HepG2 (cell line): ENCODE results near the gene GRK4. TPM values are rescaled to one million over a fixed set of nuclear protein-coding genes. Genes with fewer than 3 reads are reported as not detected.

Experiments used
- ATAC-seq: fragments of 200-7000 bp; cut with Tn5 transposase; 3 replicates; pipeline ENCODE4 v1.9.1; 2020; ENCODE audit warnings: mild to moderate bottlenecking, moderate library complexity
- BruUV-seq: library from RNA; stranded (reverse); fragments of 400-500 nt; replicated peaks from 2 replicates; lab custom pipeline; 2021; lab: Mats Ljungman, UMichigan
- CTCF ChIA-PET: fragments of 300-600 bp; formaldehyde crosslinking; extraction: SDS; loops from one replicate; lab custom pipeline; 2021; ENCODE audit warnings: low total read pairs, inconsistent platforms, low intra/inter-chr PET ratio; lab: Yijun Ruan, JAX
- POLR2A ChIA-PET: fragments of 350-600 bp; sonication (Branson Sonifier 250); formaldehyde crosslinking; loops from one replicate; lab custom pipeline; 2020; ENCODE audit warnings: antibody characterized with exemption, inconsistent platforms; lab: Yijun Ruan, JAX
- DNase-seq: peaks from one replicate; pipeline ENCODE4 v3.0.0-alpha.2; 2015; ENCODE audit warnings: low spot score
- FAIRE-seq: peaks from 3 replicates; lab custom pipeline; 2011; peaks lifted over from hg19 to GRCh38; lab: Jason Lieb, UNC
- H2AFZ ChIP-seq: one replicate; pipeline ENCODE4 v1.6.1; 2011; ENCODE audit warnings: low read length, inconsistent platforms
- H3K27ac ChIP-seq: fragments of 300-600 bp; 3 replicates; pipeline ENCODE4 v1.8.0; 2011; ENCODE audit warnings: mixed run types, mild to moderate bottlenecking, mixed read lengths, low read length, inconsistent platforms; ENCODE audit not compliant: insufficient read depth; ENCODE audit errors: extremely low read length
- H3K27me3 ChIP-seq, 2 experiments: fragments of 200-600 bp in 1 of 2; 2 replicates in 1 of 2; 3 replicates in 1 of 2; pipeline versions ENCODE4 v1.6.0 to v1.8.0; 2011; ENCODE audit warnings: low read length in 2 of 2, mild to moderate bottlenecking in 2 of 2, moderate library complexity in 2 of 2, inconsistent platforms in 1 of 2; ENCODE audit not compliant: insufficient read depth in 2 of 2, control insufficient read depth in 1 of 2
- H3K36me3 ChIP-seq, 2 experiments: fragments of 200-600 bp in 1 of 2; replicated peaks in 1 of 2; 2 replicates in 1 of 2; 3 replicates in 1 of 2; pipeline versions ENCODE4 v1.5.1 to v1.8.0; 2011; ENCODE audit warnings: low read length in 2 of 2, inconsistent platforms in 1 of 2; ENCODE audit not compliant: insufficient read depth in 2 of 2, control insufficient read depth in 1 of 2
- H3K4me1 ChIP-seq: 2 replicates; pipeline ENCODE4 v1.5.1; 2012; ENCODE audit warnings: low read length, inconsistent platforms; ENCODE audit not compliant: insufficient read depth
- H3K4me2 ChIP-seq: 2 replicates; pipeline ENCODE4 v1.6.0; 2011; ENCODE audit warnings: low read depth, low read length, inconsistent platforms
- H3K4me3 ChIP-seq, 3 experiments: fragments of 200-600 bp in 1 of 3; sonication (generic), shearing (Covaris generic) in 1 of 3; replicated peaks in 1 of 3; 2 replicates each; pipeline ENCODE4 v1.5.1; 2011 to 2016; ENCODE audit warnings: low read length in 3 of 3, inconsistent platforms in 2 of 3, low read depth in 2 of 3, mild to moderate bottlenecking in 2 of 3, control low read depth in 1 of 3, mixed read lengths in 1 of 3; ENCODE audit not compliant: insufficient read depth in 1 of 3
- H3K79me2 ChIP-seq: one replicate; pipeline ENCODE4 v1.6.1; 2011; ENCODE audit warnings: low read length, inconsistent platforms; ENCODE audit not compliant: insufficient read depth
- H3K9ac ChIP-seq: 2 replicates; pipeline ENCODE4 v1.6.0; 2011; ENCODE audit warnings: mild to moderate bottlenecking, low read depth, low read length, inconsistent platforms; ENCODE audit not compliant: insufficient read depth
- H3K9me3 ChIP-seq: 2 replicates; pipeline ENCODE4 v1.5.1; 2012; ENCODE audit warnings: mild to moderate bottlenecking, low read length
- H4K20me1 ChIP-seq: 2 replicates; pipeline ENCODE4 v1.6.0; 2011; ENCODE audit warnings: inconsistent platforms, mild to moderate bottlenecking, low read length, moderate library complexity; ENCODE audit not compliant: insufficient read depth
- DBP ChIP-seq: sonication (generic); formaldehyde crosslinking; IDR thresholded peaks from 2 replicates; pipeline ENCODE4 v1.4.0; 2020; ENCODE audit warnings: missing genetic modification reagents; ENCODE audit errors: not compliant biosample characterization
- EHMT2 ChIP-seq: fragments of 200-600 bp; sonication (generic); IDR thresholded peaks from 2 replicates; pipeline ENCODE4 v1.7.0; 2017; ENCODE audit warnings: antibody characterized with exemption, low read depth, low read length, borderline replicate concordance
- POLR2AphosphoS5 ChIP-seq: IDR thresholded peaks from 2 replicates; pipeline ENCODE4 v1.6.1; 2012; ENCODE audit warnings: low read depth, low read length
- RBM22 ChIP-seq: fragments of 200-400 bp; formaldehyde crosslinking; optimal IDR thresholded peaks from 2 replicates; pipeline ENCODE3; 2017; ENCODE audit warnings: mild to moderate bottlenecking, low read length, moderate library complexity
- SNAPC5 ChIP-seq: sonication (generic); formaldehyde crosslinking; IDR thresholded peaks from 2 replicates; pipeline ENCODE4 v1.8.1; 2023; ENCODE audit warnings: mild to moderate bottlenecking, missing genetic modification reagents, borderline replicate concordance
- ZNF556 ChIP-seq: sonication (generic); formaldehyde crosslinking; IDR thresholded peaks from 2 replicates; pipeline ENCODE4 v1.4.0; 2020; ENCODE audit warnings: mild to moderate bottlenecking, missing genetic modification reagents, borderline replicate concordance
- ZNF614 ChIP-seq: IDR thresholded peaks from 2 replicates; pipeline ENCODE4 v1.6.1; 2018; ENCODE audit warnings: missing biosample characterization, missing genetic modification reagents, inconsistent platforms, borderline replicate concordance
- ZNF672 ChIP-seq: sonication (generic); formaldehyde crosslinking; IDR thresholded peaks from 2 replicates; pipeline ENCODE4 v1.8.1; 2022; ENCODE audit warnings: missing genetic modification reagents
- ZNF720 ChIP-seq: sonication (generic); formaldehyde crosslinking; IDR thresholded peaks from 2 replicates; pipeline ENCODE4 v1.4.0; 2020; ENCODE audit warnings: missing genetic modification reagents
- ZNF724P ChIP-seq: sonication (generic); formaldehyde crosslinking; IDR thresholded peaks from 2 replicates; pipeline ENCODE4 v1.8.0; 2022; ENCODE audit warnings: missing genetic modification reagents, borderline replicate concordance
- WGBS: methylation state at CpG from one replicate; pipeline ENCODE4 v1.1.6; 2017; ENCODE audit warnings: low lambda C conversion rate; 5-methylcytosine and 5-hydroxymethylcytosine counted together
- in situ Hi-C: cut with HindIII; loops from 2 replicates; pipeline ENCODE4 v1.10.0; 2017; ENCODE audit warnings: low pct_unique_long_range_greater_than_20kb; ENCODE audit not compliant: extremely low pct_ligation_motif_present
- intact Hi-C: fragments of 100-400 bp; cut with micrococcal nuclease; formaldehyde crosslinking; loops from one replicate; pipeline ENCODE4 v1.10.0; 2022; ENCODE audit not compliant: unreplicated experiment
- polyA plus RNA-seq, 8 experiments: library from polyadenylated mRNA; depleted of rRNA in 3 of 8; stranded (reverse) in 7 of 8; unstranded in 1 of 8; fragments of >200 nt; fragmentation: Illumina TruSeq in 4 of 8; extraction: Trizol in 4 of 8; gene quantifications; 2 replicates each; pipeline versions ENCODE4 v1.2.1 to v1.2.3, GENCODE V29; 2011 to 2016; ENCODE audit warnings: low read depth in 4 of 8, missing spikeins in 1 of 8, mixed read lengths in 1 of 8; ENCODE audit not compliant: insufficient read depth in 1 of 8
- total RNA-seq, 5 experiments: library from RNA; depleted of rRNA; stranded (reverse); fragments of >200 nt; fragmentation: Illumina TruSeq; extraction: Trizol; gene quantifications; 2 replicates each; pipeline ENCODE4 v1.2.3, GENCODE V29; 2016; ENCODE audit warnings: low read depth in 1 of 5
- TF ChIP-seq, protein P1 (sequence below): sonication (generic); formaldehyde crosslinking; IDR thresholded peaks from 2 replicates; pipeline ENCODE4 v1.4.0; 2020; ENCODE audit warnings: missing genetic modification reagents
- TF ChIP-seq, protein P2 (sequence below): sonication (generic); formaldehyde crosslinking; IDR thresholded peaks from 2 replicates; pipeline ENCODE4 v1.5.0; 2020; ENCODE audit warnings: missing genetic modification reagents, mild to moderate bottlenecking, borderline replicate concordance
- TF ChIP-seq, protein P3 (sequence below): sonication (generic); formaldehyde crosslinking; IDR thresholded peaks from 2 replicates; pipeline ENCODE4 v1.4.0; 2020; ENCODE audit warnings: low read depth, mild to moderate bottlenecking, missing genetic modification reagents
- TF ChIP-seq, protein P4 (sequence below): sonication (generic); formaldehyde crosslinking; IDR thresholded peaks from 2 replicates; pipeline ENCODE4 v1.5.0; 2020; ENCODE audit warnings: mild to moderate bottlenecking, missing genetic modification reagents, moderate library complexity

GRK4 gene
- total and polyA plus RNA-seq, 2 of the 13 experiments (the other 11 are each of a cell fraction or from before 2014, with no cell fraction given): 1.8 to 2.0 TPM

GRCh38 chr4:2923668-2924173 is 39.6 kb upstream of the GRK4 start (continued):
- TF ChIP-seq, protein P1, sequence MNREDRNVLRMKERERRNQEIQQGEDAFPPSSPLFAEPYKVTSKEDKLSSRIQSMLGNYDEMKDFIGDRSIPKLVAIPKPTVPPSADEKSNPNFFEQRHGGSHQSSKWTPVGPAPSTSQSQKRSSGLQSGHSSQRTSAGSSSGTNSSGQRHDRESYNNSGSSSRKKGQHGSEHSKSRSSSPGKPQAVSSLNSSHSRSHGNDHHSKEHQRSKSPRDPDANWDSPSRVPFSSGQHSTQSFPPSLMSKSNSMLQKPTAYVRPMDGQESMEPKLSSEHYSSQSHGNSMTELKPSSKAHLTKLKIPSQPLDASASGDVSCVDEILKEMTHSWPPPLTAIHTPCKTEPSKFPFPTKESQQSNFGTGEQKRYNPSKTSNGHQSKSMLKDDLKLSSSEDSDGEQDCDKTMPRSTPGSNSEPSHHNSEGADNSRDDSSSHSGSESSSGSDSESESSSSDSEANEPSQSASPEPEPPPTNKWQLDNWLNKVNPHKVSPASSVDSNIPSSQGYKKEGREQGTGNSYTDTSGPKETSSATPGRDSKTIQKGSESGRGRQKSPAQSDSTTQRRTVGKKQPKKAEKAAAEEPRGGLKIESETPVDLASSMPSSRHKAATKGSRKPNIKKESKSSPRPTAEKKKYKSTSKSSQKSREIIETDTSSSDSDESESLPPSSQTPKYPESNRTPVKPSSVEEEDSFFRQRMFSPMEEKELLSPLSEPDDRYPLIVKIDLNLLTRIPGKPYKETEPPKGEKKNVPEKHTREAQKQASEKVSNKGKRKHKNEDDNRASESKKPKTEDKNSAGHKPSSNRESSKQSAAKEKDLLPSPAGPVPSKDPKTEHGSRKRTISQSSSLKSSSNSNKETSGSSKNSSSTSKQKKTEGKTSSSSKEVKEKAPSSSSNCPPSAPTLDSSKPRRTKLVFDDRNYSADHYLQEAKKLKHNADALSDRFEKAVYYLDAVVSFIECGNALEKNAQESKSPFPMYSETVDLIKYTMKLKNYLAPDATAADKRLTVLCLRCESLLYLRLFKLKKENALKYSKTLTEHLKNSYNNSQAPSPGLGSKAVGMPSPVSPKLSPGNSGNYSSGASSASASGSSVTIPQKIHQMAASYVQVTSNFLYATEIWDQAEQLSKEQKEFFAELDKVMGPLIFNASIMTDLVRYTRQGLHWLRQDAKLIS: no peak
- TF ChIP-seq, protein P2, sequence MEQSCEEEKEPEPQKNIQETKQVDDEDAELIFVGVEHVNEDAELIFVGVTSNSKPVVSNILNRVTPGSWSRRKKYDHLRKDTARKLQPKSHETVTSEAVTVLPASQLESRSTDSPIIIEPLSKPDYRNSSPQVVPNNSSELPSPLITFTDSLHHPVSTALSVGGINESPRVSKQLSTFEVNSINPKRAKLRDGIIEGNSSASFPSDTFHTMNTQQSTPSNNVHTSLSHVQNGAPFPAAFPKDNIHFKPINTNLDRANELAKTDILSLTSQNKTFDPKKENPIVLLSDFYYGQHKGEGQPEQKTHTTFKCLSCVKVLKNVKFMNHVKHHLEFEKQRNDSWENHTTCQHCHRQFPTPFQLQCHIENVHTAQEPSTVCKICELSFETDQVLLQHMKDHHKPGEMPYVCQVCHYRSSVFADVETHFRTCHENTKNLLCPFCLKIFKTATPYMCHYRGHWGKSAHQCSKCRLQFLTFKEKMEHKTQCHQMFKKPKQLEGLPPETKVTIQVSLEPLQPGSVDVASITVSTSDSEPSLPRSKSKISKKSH (CRISPR knock-in tag): no peak

DNA sequence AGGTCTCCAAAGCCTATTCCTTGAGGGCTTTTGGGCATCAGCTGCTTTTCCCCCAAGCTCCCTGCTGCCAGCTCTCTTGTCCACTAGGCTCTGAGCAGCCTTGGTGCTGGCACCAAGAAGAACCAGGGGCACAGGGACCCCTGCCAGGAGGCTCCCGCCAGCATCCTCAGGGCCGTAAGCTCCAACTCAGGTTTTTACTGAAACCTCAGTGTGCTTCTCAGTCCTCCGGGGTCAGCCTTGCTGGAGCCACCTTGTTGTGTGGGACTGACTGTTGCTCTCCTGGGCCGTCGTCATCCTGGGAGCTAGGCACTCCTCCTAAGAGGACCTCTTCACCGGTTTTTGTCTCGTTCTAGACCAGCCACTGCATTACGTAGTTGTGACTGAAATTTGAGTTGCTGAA is 39.1 kb upstream of the GRK4 start:
- POLR2A ChIA-PET: no interaction called here
- 93% methylated on average over 7 of the region's 8 CpGs for WGBS
- TF ChIP-seq RBM22: no peak
- no peak for TF ChIP-seq ZNF724P
- no peak for TF ChIP-seq SNAPC5 (CRISPR knock-in tag)
- no peak for TF ChIP-seq DBP
- TF ChIP-seq EHMT2: no peak
- no peak for TF ChIP-seq ZNF556 (CRISPR knock-in tag)
- no peak for TF ChIP-seq ZNF720 (CRISPR knock-in tag)
- TF ChIP-seq POLR2AphosphoS5: no peak
- no peak for TF ChIP-seq ZNF672 (CRISPR knock-in tag)
- TF ChIP-seq, protein P3, sequence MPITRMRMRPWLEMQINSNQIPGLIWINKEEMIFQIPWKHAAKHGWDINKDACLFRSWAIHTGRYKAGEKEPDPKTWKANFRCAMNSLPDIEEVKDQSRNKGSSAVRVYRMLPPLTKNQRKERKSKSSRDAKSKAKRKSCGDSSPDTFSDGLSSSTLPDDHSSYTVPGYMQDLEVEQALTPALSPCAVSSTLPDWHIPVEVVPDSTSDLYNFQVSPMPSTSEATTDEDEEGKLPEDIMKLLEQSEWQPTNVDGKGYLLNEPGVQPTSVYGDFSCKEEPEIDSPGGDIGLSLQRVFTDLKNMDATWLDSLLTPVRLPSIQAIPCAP (CRISPR knock-in tag): no peak
- TF ChIP-seq, protein P4, sequence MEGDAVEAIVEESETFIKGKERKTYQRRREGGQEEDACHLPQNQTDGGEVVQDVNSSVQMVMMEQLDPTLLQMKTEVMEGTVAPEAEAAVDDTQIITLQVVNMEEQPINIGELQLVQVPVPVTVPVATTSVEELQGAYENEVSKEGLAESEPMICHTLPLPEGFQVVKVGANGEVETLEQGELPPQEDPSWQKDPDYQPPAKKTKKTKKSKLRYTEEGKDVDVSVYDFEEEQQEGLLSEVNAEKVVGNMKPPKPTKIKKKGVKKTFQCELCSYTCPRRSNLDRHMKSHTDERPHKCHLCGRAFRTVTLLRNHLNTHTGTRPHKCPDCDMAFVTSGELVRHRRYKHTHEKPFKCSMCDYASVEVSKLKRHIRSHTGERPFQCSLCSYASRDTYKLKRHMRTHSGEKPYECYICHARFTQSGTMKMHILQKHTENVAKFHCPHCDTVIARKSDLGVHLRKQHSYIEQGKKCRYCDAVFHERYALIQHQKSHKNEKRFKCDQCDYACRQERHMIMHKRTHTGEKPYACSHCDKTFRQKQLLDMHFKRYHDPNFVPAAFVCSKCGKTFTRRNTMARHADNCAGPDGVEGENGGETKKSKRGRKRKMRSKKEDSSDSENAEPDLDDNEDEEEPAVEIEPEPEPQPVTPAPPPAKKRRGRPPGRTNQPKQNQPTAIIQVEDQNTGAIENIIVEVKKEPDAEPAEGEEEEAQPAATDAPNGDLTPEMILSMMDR (CRISPR knock-in tag): no peak
- TF ChIP-seq ZNF614 (CRISPR knock-in tag): no peak

More for the DNA sequence above, 39.1 kb upstream of the GRK4 start:
- Histone ChIP-seq H3K79me2 (peaks cover 2% of the 10 kb centered on the region), H3K27ac (no peak overlapping the region), H3K4me1 (no peaks in the 10 kb centered on the region; the same call in 1 of the 2 replicates), H2AFZ (no peak overlapping the region), H3K4me3 (no peak overlapping the region), H3K4me2 (no peak overlapping the region), H3K27me3 (no peaks in the 10 kb centered on the region), H4K20me1 (no peaks in the 10 kb centered on the region), H3K9me3 (no peaks in the 10 kb centered on the region), H3K36me3 (peaks cover 29 to 58% of the 10 kb centered on the region in 2 experiments), H3K9ac (no peak overlapping the region)
- DNase-seq: no peak
- FAIRE-seq: no peak
- BruUV-seq: no TSS peak
- in situ Hi-C loops: no loop called here
- intact Hi-C loops: no loop called here
- ATAC-seq: no peak
- CTCF ChIA-PET: no interaction called here
